OCI-LY3 (cell line): ENCODE measurements around the gene BUB1.

Source experiments
- H2AFZ ChIP-seq: fragments of 200-600, 300-600 bp; shearing (Covaris generic); 2 replicates; pipeline ENCODE4 v1.6.0; 2014; ENCODE audit warnings: antibody characterized with exemption, low read depth, low read length
- H3K27ac ChIP-seq: fragments of 200-600, 300-600 bp; sonication (generic); 2 replicates; pipeline ENCODE4 v1.5.1; 2014; ENCODE audit warnings: mild to moderate bottlenecking, low read length, moderate library complexity, mixed read lengths
- H3K27me3 ChIP-seq: fragments of 200-600, 300-600 bp; sonication (generic); 2 replicates; pipeline ENCODE4 v1.6.1; 2014; ENCODE audit warnings: low read depth, low read length, mixed read lengths
- H3K36me3 ChIP-seq: fragments of 200-600, 300-600 bp; sonication (generic); replicated peaks from 2 replicates; pipeline ENCODE3; 2014; ENCODE audit warnings: low read depth, low read length, mixed read lengths
- H3K4me1 ChIP-seq: fragments of 300-600, 200-600 bp; sonication (generic); 2 replicates; pipeline ENCODE4 v1.6.1; 2014; ENCODE audit warnings: low read length, mixed read lengths
- H3K4me2 ChIP-seq: fragments of 200-600, 300-600 bp; sonication (generic); 2 replicates; pipeline ENCODE4 v1.6.1; 2014; ENCODE audit warnings: low read length, mixed read lengths
- H3K4me3 ChIP-seq: fragments of 300-600, 200-600 bp; sonication (generic); 2 replicates; pipeline ENCODE4 v1.5.1; 2014; ENCODE audit warnings: antibody characterized with exemption, mild to moderate bottlenecking, low read length, moderate library complexity
- H3K79me2 ChIP-seq: fragments of 300-600, 200-600 bp; shearing (Covaris generic); 2 replicates; pipeline ENCODE4 v1.6.1; 2014; ENCODE audit warnings: mild to moderate bottlenecking, low read length, mixed read lengths
- H3K9ac ChIP-seq: fragments of 300-600, 200-600 bp; shearing (Covaris generic); 2 replicates; pipeline ENCODE4 v1.6.0; 2014; ENCODE audit warnings: mild to moderate bottlenecking, low read length, moderate library complexity
- H3K9me3 ChIP-seq: fragments of 200-600, 300-600 bp; shearing (Covaris generic); 2 replicates; pipeline ENCODE4 v1.6.1; 2014; ENCODE audit warnings: low read length, mixed read lengths; ENCODE audit not compliant: insufficient read depth
- H4K20me1 ChIP-seq: fragments of 200-600, 300-600 bp; sonication (generic); 2 replicates; pipeline ENCODE4 v1.6.1; 2016; ENCODE audit warnings: low read length, mixed read lengths; ENCODE audit not compliant: insufficient read depth
- CTCF ChIP-seq: fragments of 200-600, 300-600 bp; sonication (generic); IDR thresholded peaks from 2 replicates; pipeline ENCODE4 v1.5.1; 2014; ENCODE audit warnings: antibody characterized with exemption, low read length, low read depth
- EZH2phosphoT487 ChIP-seq: fragments of 200-600 bp; shearing (Covaris generic); IDR thresholded peaks from 2 replicates; pipeline ENCODE4 v1.6.1; 2018; ENCODE audit warnings: antibody characterized with exemption, mixed run types, low read depth

The BUB1 gene

GRCh38 chr2:110660558-110660957, 17.3 kb downstream of the BUB1 start:
- no peak overlapping the region for H3K9ac ChIP-seq
- peaks cover 20% of the 10 kb centered on the region for H3K4me1 ChIP-seq
- no peaks in the 10 kb centered on the region for H3K27me3 ChIP-seq
- H4K20me1 ChIP-seq: no peaks in the 10 kb centered on the region
- no peak overlapping the region for H3K27ac ChIP-seq
- no peaks in the 10 kb centered on the region for H3K9me3 ChIP-seq
- H3K79me2 ChIP-seq: no peaks in the 10 kb centered on the region
- H3K4me2 ChIP-seq: no peak overlapping the region
- no peak overlapping the region for H2AFZ ChIP-seq
- no peak overlapping the region for H3K4me3 ChIP-seq
- no peak for TF ChIP-seq CTCF
- TF ChIP-seq EZH2phosphoT487: no peak
- H3K36me3 ChIP-seq: peaks cover 73% of the 10 kb centered on the region

GRCh38 chr2:110659248-110659647, 18.6 kb downstream of the BUB1 start:
- no peak overlapping the region for H3K27ac ChIP-seq
- no peak overlapping the region for H3K9ac ChIP-seq
- H2AFZ ChIP-seq: no peak overlapping the region
- peaks cover 22% of the 10 kb centered on the region for H3K4me1 ChIP-seq
- TF ChIP-seq CTCF (no peak), EZH2phosphoT487 (no peak)
- no peak overlapping the region for H3K4me2 ChIP-seq
- no peaks in the 10 kb centered on the region for H4K20me1 ChIP-seq
- no peaks in the 10 kb centered on the region for H3K27me3 ChIP-seq
- no peaks in the 10 kb centered on the region for H3K9me3 ChIP-seq
- no peaks in the 10 kb centered on the region for H3K79me2 ChIP-seq
- peaks cover 74% of the 10 kb centered on the region for H3K36me3 ChIP-seq
- no peak overlapping the region for H3K4me3 ChIP-seq

- Histone ChIP-seq H3K4me3 (no peak overlapping the region), H3K27me3 (no peaks in the 10 kb centered on the region), H3K4me2 (peak overlapping the region; percentile 10; the same call in 1 of the 2 replicates), H3K79me2 (no peaks in the 10 kb centered on the region), H3K36me3 (peaks cover 82% of the 10 kb centered on the region), H3K27ac (peak overlapping the region; percentile 35), H4K20me1 (no peaks in the 10 kb centered on the region), H3K4me1 (peaks cover 22% of the 10 kb centered on the region), H3K9me3 (no peaks in the 10 kb centered on the region), H3K9ac (no peak overlapping the region), H2AFZ (no peak overlapping the region)
- no peak for TF ChIP-seq CTCF
- no peak for TF ChIP-seq EZH2phosphoT487
Observed at GRCh38 chr2:110657724-110658305, 20.0 kb downstream of the BUB1 start.

- Histone ChIP-seq H3K27ac (no peak overlapping the region), H2AFZ (no peak overlapping the region), H3K36me3 (peaks cover 78% of the 10 kb centered on the region), H4K20me1 (no peaks in the 10 kb centered on the region), H3K9me3 (no peaks in the 10 kb centered on the region), H3K79me2 (no peaks in the 10 kb centered on the region), H3K9ac (no peak overlapping the region), H3K27me3 (no peaks in the 10 kb centered on the region), H3K4me1 (peaks cover 22% of the 10 kb centered on the region), H3K4me2 (no peak overlapping the region), H3K4me3 (no peak overlapping the region)
- no peak for TF ChIP-seq CTCF
- no peak for TF ChIP-seq EZH2phosphoT487
Observed at GRCh38 chr2:110655701-110656100, 22.2 kb downstream of the BUB1 start.
